WERI-Rb-1 (cell line): Measurements from ENCODE around the gene PRSS21.

ENCODE experiments used
- DNase-seq: peaks from one replicate; pipeline ENCODE4 v3.0.0-alpha.2; 2020
- H3K27ac ChIP-seq: fragments of 250-450 bp; sonication (Bioruptor Pico); 2 replicates; pipeline ENCODE4 v1.5.1; 2020; ENCODE audit warnings: mild to moderate bottlenecking, moderate library complexity
- H3K27me3 ChIP-seq: fragments of 250-450 bp; sonication (Bioruptor Pico); 2 replicates; pipeline ENCODE4 v1.5.1; 2021; ENCODE audit warnings: mild to moderate bottlenecking, low read depth, moderate library complexity; ENCODE audit not compliant: insufficient read depth, severe bottlenecking
- H3K36me3 ChIP-seq: fragments of 250-450 bp; sonication (Bioruptor Pico); 2 replicates; pipeline ENCODE4 v1.5.1; 2020; ENCODE audit warnings: mild to moderate bottlenecking, moderate library complexity
- H3K4me3 ChIP-seq: 2 replicates; pipeline ENCODE4 v1.5.1; 2011; ENCODE audit warnings: low read depth, mild to moderate bottlenecking, control low read depth, low read length
- H3K9me3 ChIP-seq: fragments of 250-450 bp; sonication (Bioruptor Pico); 2 replicates; pipeline ENCODE4 v1.5.1; 2021; ENCODE audit warnings: mild to moderate bottlenecking, moderate library complexity; ENCODE audit not compliant: severe bottlenecking
- TF ChIP-seq, protein P1 (sequence below): IDR thresholded peaks from 2 replicates; pipeline ENCODE4 v1.5.1; 2011; ENCODE audit warnings: low read depth, mild to moderate bottlenecking, control low read depth, inconsistent platforms, low read length

Gene PRSS21

DNA sequence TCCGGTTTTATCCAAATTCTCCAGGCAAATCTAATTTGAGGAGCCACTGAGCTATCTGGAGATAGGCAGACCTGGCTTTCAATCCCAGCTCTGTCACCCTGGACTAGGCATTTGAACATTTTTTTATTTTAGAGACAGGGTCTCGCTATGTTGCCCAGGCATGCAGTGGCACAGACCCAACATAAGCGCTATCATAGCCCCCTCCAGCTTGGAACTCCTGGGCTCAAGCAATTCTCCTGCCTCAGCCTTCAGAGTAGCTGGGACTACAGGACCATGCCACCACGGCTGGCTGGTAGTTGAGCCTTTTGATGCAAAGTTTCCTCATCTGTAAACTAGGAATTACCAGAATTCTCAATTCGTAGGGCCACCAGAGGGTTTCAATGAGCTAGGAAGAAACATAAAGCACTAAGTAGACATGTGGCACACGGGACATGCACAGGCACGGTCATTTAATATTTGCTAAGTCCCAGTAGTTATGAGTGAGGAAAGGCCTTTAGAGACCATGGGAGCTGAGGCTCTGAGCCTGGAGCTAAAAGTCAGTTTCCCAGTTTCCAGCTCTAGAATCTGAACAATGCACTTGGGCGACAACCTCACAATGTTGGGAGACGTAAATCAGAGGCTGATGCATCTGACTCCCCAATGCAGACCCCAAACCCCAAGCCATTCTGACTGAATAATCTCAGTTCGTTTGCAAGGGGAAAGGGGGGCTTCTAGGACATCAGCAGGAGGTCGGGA, 41.1 kb upstream of the PRSS21 start:
- no peaks in the 10 kb centered on the region for H3K27me3 ChIP-seq
- no peak for DNase-seq
- no peaks in the 10 kb centered on the region for H3K9me3 ChIP-seq
- peak overlapping the region; percentile 66 for H3K4me3 ChIP-seq
- TF ChIP-seq, protein P1, sequence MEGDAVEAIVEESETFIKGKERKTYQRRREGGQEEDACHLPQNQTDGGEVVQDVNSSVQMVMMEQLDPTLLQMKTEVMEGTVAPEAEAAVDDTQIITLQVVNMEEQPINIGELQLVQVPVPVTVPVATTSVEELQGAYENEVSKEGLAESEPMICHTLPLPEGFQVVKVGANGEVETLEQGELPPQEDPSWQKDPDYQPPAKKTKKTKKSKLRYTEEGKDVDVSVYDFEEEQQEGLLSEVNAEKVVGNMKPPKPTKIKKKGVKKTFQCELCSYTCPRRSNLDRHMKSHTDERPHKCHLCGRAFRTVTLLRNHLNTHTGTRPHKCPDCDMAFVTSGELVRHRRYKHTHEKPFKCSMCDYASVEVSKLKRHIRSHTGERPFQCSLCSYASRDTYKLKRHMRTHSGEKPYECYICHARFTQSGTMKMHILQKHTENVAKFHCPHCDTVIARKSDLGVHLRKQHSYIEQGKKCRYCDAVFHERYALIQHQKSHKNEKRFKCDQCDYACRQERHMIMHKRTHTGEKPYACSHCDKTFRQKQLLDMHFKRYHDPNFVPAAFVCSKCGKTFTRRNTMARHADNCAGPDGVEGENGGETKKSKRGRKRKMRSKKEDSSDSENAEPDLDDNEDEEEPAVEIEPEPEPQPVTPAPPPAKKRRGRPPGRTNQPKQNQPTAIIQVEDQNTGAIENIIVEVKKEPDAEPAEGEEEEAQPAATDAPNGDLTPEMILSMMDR = no peak
- H3K36me3 ChIP-seq = peaks cover 51% of the 10 kb centered on the region
- peak overlapping the region; percentile 87; the same call in 1 of the 2 replicates for H3K27ac ChIP-seq

DNA sequence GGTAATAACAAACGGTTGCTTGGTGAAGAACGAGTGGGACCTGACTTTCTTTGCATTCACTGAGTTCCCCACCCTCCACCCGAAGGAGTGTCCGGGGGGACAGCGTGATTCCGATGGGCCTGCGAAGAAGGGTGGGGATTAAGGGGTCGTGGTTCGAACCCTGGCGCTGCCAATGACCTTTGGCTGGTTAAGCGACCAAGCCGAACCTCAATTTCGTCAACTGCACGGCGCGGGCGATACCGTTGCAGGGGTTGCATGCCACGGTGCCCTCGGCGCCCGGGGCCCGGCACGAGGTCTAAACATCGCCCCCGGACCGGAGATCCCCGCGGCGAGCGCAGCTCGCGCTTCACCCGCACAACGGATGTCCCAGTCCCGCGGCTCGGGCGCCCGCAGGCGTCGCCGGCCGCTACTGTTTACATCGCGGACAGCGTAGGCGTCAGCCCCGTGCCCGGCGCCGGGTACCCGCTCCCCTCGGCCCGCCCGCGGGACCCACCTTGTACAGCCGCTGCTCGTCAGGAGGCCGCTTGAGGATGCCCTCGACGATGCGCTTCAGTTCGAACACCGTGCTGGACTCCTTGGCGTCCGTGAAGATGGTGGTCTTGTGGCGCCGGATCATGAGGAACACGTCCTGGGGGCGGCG, 40.4 kb upstream of the PRSS21 start:
- H3K4me3 ChIP-seq = peak overlapping the region; percentile 66
- TF ChIP-seq, protein P1 = no peak
- no peak for DNase-seq
- H3K27ac ChIP-seq = peak overlapping the region; percentile 87
- peaks cover 44% of the 10 kb centered on the region for H3K36me3 ChIP-seq
- no peaks in the 10 kb centered on the region for H3K9me3 ChIP-seq
- H3K27me3 ChIP-seq = no peaks in the 10 kb centered on the region

DNA sequence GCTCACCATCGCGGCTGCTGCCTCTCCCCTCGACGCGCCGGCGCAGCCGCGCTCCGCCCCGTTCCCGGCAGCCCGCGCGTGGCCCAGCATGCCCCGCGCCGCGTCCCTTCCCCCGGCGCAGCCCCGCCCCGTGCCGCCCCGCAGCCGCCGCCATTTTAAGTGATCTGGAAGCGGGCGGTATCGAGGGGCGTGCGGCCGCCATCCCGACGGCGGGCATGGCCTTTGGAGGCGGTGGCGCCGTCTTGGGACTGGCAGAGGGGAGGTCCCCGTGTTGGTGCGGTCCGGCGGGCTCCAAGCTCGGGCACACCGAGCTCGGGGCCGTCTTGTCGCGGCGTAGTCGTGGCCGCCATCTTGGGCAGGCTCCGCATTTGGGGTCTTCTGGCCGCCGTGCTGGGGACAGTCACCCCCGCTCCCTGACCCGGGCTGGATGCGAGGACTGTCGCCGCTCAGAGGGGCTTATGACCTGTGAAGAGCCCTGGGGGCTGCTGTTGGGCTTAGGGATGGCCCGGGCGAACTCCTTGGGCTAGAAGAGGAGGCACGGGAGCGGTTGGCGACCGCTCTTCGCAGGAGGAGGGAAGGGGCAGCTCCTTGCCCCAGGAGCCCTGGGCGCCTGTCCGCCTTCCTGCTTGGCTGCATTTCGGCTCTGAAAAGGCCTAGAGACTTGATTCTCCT, 39.7 kb upstream of the PRSS21 start, which contains the start of gene ELOB:
Gene ELOB (minus strand): TSS at position 50 of the 672 bp plus-strand sequence. CDS start 41 bp downstream, at position 9.
- DNase-seq = peak; percentile 86
- peak within 1 kb of the TSS; percentile 74 for H3K4me3 ChIP-seq
- peak within 1 kb of the TSS; percentile 99 for H3K27ac ChIP-seq
- no peaks in the 10 kb centered on the region for H3K27me3 ChIP-seq
- H3K9me3 ChIP-seq = no peaks in the 10 kb centered on the region
- TF ChIP-seq, protein P1 = no peak
- H3K36me3 ChIP-seq = peaks cover 38% of the 10 kb centered on the region

DNA sequence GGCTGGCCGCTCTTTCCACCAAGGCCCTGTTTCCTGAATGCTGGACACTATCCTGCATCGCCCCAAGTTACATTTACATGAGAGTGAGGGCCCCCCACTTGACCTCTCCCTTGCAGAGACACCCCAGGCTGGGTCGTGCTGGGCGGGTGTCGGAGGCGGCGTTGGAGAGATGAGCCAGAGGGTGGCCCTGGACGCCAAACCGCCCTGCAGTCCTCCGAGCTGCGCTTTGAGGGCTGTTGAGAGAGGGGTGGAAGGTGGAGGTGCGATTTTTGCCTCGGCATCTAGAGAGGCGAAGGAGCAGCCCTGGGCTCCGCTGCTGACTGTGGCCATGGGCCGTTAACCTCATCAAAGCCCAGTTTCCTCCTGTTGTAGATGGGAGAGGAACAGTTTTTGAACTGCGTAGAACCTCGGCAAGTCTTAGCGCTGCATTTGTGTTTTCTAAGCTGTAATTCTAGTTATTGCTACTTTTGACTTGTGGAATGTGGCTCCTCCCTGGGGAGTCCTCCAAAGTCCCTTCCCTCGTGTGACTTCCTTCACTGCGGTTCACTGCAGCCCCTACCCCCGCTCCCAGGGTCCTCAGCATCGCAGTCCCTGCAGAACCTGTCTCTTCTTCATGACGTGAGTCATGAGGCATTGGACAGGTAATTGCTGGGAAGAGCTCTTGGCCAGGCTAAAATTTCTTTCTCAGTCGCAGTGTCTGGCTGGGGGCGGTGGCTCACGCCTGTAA, 39.0 kb upstream of the PRSS21 start:
- Histone ChIP-seq H3K27me3 (no peaks in the 10 kb centered on the region), H3K4me3 (peak overlapping the region; percentile 74), H3K36me3 (peaks cover 33% of the 10 kb centered on the region), H3K27ac (peak overlapping the region; percentile 99), H3K9me3 (no peaks in the 10 kb centered on the region)
- DNase-seq = no peak
- TF ChIP-seq, protein P1 = no peak

DNA sequence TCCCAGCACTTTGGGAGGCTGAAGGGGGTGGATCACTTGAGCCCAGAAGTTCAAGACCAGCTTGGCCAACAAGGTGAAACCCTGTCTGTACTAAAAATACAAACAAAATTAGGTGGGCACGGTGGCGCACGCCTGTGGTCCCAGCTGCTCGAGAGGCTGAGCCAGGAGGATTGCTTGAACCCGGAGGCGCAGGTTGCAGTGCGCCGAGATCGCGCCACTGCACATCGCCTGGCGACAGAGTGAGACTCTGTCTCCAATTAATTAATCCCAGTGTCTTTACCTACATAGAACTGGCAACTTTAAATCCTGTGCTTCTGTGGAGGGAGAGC, 38.4 kb upstream of the PRSS21 start:
- peaks cover 27% of the 10 kb centered on the region for H3K36me3 ChIP-seq
- no peaks in the 10 kb centered on the region for H3K9me3 ChIP-seq
- TF ChIP-seq, protein P1 = no peak
- no peak overlapping the region; the same call in 1 of the 2 replicates for H3K27ac ChIP-seq
- no peaks in the 10 kb centered on the region for H3K27me3 ChIP-seq
- H3K4me3 ChIP-seq = no peak overlapping the region
- DNase-seq = no peak
